GM19043 (cell line): ENCODE results near the gene KMT5C.

ENCODE experiments used
- ATAC-seq: cut with Tn5 transposase; IDR thresholded peaks from one replicate; pipeline ENCODE4 v1.9.1; 2021; ENCODE audit warnings: low read depth; ENCODE audit not compliant: unreplicated experiment

The KMT5C gene

GRCh38 chr19:55383279-55384130, 43.8 kb downstream of the KMT5C start:
- ATAC-seq = no peak

DNA sequence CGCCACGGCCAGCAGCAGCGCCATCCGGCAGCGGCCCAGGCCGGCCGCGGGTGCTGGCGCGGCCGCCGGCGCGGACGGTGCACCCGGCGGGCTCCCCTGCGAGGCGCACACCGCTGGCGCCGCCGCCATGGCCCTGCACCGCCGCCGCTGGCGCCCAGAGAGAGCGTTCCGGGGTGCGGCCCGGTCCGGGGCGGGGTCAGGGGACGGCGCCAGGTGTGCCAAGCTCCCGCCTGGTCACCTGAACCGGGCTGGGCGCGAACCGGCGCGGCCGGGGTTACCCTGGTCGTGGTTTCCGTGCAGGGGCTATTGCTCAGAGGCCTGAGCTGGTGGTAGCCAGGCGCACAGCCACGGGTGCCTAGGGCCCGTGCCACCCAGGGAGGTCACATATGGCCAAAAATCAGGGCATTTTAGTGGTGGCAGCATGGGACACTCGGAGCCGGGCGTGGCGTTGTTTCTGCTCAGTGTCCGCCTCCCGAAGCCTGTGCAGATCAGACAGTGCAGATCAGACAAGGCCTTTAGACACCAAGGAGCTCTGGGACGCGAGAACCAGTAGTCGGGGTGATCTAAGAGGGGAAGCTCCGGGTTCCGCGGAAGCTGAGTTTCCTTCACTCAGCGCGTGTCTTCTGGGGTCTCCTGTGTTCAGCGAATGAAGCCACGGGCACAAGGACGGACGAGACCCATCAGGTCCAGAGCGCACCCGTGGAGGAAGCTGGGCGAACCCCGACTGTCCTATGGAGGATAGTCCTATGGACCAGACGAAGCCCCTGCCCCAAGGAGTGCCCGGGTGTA, 44.6 kb downstream of the KMT5C start, which contains the start of gene TMEM238:
Gene TMEM238, minus strand, starts transcription at position 162 of the 789 bp plus-strand sequence. Its CDS starts 33 bp downstream, at position 129.
- no peak for ATAC-seq

DNA sequence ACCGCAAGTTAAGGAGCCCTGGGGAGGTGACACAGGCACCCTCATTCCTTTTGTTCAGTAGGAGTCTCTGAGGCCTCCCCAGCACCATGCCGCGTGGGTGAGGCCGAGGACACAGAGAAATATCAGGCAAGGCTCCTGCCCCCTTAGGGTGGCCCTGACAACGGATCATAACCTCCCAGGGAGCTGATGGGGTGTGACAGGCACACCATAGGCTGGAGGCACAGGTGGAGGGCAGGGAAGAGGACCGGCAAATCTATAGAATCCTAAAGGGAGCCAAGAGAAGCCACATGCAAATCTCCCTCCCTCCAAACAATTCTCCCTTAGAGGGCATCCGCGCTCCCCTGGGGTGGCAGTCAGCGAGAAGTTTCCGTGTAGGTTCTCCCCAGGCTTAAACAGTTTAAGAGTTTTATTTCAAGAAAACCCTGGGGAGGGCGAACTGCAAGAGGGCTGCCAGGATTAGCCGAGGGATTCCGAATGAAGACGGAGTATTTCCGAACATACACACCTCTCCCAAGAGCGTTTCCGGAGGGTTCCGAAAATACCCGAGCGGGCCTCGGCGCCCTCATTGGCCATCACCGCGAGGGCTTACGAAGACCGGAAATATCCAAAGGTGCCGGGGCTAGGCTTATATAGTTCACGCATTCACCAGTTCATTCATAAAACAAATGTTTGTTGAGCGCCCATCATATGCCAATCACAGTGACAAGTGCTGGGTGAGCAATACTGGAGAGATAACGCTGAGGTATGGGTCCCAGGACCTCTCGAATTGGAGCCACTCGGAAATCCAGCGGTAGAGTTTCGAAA, 45.4 kb downstream of the KMT5C start:
- peak; percentile 61 for ATAC-seq

DNA sequence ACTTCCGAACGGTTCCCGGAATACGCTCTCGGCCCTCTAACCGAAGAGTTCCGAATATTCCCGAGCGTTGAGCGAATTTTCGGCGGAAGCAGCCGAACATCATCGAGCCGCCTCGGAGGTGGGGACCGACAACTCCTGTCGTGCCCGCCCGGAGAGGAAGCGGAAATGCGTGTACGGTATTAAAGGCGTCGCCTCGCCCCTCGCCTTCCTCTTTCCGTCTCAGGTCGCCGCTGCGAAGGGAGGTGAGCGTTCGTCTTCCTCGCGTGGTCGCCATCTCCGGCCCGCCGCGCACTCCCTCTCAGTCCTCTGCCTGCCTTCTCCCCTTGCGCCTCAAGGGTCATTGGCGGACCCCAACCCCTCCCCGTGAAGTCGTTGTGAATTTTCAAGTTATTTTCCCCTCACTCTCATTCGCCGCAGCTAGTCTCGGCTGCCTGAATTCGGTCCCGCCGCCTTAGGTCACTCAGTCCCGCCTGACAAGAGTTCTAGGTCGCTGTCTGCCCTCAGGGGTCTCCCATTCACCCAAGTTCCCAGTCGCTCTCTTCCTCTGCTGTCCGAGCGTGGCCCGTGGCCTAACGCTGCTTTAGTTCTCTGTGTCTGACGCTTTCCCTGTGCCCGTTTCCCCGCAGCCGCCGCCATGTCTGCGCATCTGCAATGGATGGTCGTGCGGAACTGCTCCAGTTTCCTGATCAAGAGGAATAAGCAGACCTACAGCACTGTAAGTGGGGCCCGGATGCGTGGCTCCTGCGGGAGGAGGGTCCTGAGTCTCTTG, 46.2 kb downstream of the KMT5C start, which contains the start of gene RPL28:
Gene RPL28, plus strand, starts transcription at position 209 of the 769 bp plus-strand sequence. Its CDS starts 426 bp downstream, at position 635.
- peak; percentile 60 for ATAC-seq

DNA sequence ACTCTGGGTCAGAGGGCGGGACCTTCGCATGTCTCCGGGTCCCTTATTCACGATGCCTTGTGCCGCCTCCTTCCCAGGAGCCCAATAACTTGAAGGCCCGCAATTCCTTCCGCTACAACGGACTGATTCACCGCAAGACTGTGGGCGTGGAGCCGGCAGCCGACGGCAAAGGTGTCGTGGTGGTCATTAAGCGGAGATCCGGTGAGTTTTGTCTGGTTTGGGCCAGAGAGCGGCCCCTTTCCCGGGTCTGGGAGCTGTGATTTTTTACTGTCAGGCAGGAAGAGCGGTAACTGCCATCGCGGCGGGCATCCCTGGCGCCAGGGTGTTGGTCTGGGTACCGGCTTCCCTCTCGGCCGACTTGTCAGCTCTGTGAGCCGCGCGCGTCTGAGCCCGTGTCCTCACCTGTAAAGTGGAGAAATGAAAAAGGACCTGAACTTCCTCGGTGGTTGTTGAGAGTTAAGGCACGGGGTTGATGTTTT, 46.9 kb downstream of the KMT5C start:
- ATAC-seq = no peak

DNA sequence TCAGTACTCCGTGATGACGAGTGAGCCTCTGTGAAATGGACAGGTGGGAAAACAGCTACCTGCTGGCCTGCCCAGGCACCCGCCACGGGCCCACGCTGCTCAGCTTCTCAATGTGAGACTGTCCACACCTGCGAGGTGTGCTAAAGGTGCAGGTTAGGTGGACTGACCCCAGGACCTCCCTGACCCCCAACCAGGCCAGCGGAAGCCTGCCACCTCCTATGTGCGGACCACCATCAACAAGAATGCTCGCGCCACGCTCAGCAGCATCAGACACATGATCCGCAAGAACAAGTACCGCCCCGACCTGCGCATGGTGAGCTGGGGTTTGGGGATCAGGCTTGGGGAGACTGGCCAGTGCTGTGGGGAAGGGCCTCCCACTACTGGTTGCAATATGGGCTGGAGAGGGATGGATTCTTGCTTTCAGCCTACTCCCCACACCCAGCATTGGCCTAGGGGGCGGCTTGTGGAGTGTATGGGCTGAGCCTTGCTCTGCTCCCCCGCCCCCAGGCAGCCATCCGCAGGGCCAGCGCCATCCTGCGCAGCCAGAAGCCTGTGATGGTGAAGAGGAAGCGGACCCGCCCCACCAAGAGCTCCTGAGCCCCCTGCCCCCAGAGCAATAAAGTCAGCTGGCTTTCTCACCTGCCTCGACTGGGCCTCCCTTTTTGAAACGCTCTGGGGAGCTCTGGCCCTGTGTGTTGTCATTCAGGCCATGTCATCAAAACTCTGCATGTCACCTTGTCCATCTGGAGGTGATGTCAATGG, 48.2 kb downstream of the KMT5C start:
- ATAC-seq = no peak

GRCh38 chr19:55389386-55390317, 50.0 kb downstream of the KMT5C start:
- ATAC-seq = no peak

GRCh38 chr19:55390461-55390880, 50.8 kb downstream of the KMT5C start:
- ATAC-seq = no peak

- no peak for ATAC-seq
These were observed 51.6 kb downstream of the KMT5C start for GRCh38 chr19:55391191-55391670.

DNA sequence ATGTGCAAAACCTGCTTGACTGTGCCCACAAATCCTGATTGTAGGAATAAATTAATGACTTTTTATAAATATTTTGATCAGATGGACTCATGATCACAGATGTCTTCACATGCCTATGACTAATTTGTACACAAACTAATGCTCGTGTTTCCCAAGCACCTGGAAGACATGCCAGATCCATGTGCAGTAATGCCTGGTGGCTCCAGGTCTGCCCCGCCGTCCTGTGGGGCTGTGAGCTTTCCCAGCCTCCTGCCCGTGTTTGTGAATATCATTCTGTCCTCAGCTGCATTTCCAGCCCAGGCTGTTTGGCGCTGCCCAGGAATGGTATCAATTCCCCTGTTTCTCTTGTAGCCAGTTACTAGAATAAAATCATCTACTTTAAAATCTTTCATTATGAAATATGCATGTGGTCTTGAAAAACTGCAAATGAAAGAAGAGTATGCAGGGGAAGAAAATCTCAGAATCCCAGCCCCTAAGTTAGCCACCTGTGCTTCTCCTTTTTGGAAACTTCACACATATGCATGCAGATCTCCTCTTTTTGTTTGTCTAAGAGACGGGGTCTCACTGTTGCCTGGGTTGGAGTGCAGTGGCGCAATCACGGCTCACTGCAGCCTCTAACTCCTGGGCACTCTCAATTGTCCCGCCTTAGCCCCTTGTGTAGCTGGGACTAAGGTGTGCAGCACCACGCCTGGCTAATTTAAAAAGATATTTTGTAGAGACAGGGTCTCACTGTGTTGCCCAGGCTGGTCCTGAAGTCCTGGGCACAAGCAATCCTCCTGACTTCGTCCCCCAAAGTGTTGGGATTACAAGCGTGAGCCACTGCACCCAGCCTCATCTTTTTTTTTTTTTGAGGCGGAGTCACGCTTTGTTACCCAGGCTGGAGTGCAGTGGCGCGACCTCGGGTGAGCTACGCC, 52.3 kb downstream of the KMT5C start:
- no peak for ATAC-seq

GRCh38 chr19:55392820-55393761, 53.4 kb downstream of the KMT5C start:
- ATAC-seq = no peak
